Upper lobe of right lung (tissue), 1 donor: Measurements from ENCODE around the gene KCNC2. TPM values are rescaled to one million over a fixed set of nuclear protein-coding genes. Genes with fewer than 3 reads are reported as not detected.

ENCODE experiments used
- ATAC-seq: fragments of 200-7000 bp; cut with Tn5 transposase; one replicate; pipeline ENCODE4 v1.9.1; 2020; ENCODE audit warnings: mild to moderate bottlenecking, moderate library complexity
- DNase-seq: peaks from one replicate; pipeline ENCODE4 v3.0.0-alpha.2; 2020
- H3K27ac ChIP-seq: fragments of 200-600 bp; one replicate; pipeline ENCODE4 v1.8.0; 2022
- H3K27me3 ChIP-seq: fragments of 200-600 bp; one replicate; pipeline ENCODE4 v1.8.0; 2022; ENCODE audit warnings: mild to moderate bottlenecking
- H3K36me3 ChIP-seq: fragments of 200-600 bp; one replicate; pipeline ENCODE4 v1.8.0; 2022
- H3K4me1 ChIP-seq: fragments of 200-600 bp; one replicate; pipeline ENCODE4 v1.8.0; 2022
- H3K4me3 ChIP-seq: fragments of 200-600 bp; one replicate; pipeline ENCODE4 v1.8.0; 2022; ENCODE audit warnings: mild to moderate bottlenecking
- H3K9me3 ChIP-seq: fragments of 200-600 bp; one replicate; pipeline ENCODE4 v1.8.0; 2022
- intact Hi-C: fragments of 100-400 bp; cut with DNase I; formaldehyde crosslinking; loops from one replicate; pipeline ENCODE4 v1.11.0; 2022
- total RNA-seq: library from RNA; stranded (reverse); fragmentation: NEBNext Ultra II Directional; extraction: Animal tissue kit (Norgen Biotek cat#: 25700); gene quantifications from one replicate; pipeline ENCODE4 v1.2.1, GENCODE V29; 2021
- TF ChIP-seq, protein P1 (sequence below): fragments of 200-600 bp; IDR thresholded peaks from one replicate; pipeline ENCODE4 v1.8.0; 2022; ENCODE audit warnings: antibody characterized with exemption
- donor health status: DM: no; HTN: yes; CAD: no; lungs with severe emphysema.

Gene KCNC2
- total RNA-seq, 1 donor from 2014 or later, result not detected

DNA sequence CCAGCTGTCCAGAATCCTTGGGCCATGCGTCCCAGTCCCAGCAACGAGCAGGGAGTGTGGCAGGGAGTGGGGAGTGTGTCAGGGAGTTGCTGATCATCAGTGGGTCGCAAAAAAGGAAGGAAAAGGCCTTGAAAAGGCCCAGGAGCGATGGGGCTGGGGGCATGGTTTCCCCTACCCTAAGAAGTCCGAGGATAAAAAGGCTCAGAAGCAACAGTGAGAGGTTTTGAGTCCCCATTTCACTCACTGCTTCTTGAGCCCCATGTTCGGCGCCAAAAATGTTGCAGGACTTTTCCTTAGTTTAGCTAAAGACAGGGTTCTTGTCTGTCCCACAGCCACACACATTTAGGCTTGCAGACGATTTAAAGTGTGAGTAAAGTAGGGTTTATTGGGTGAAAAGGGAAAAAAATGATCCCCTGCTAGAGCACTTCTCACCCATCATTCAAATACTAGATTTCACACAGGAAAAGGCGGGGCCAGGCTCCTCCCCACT lies 189.5 kb downstream of the KCNC2 start:
- peaks cover 33% of the 10 kb centered on the region for H3K9me3 ChIP-seq

DNA sequence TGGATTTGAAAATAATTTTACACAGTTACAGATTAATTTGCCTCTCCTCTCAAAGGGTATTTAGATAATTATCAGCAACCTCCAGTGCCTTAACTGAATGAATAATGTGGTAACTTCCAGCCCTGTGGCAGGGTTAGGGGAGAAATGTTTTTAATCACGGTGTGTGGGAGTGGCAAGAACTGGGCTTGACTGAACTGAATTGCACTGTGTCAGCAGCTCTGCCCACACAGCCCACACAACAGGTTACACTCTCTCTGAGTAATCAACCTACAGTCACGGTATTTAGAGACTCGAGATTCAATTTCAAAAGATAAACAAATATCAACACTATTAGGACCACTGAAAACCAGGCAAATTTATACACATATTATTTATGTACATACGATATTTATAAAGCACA lies 198.5 kb downstream of the KCNC2 start:
- intact Hi-C loops, result no loop called here
- Histone ChIP-seq H3K4me1 (no peaks in the 10 kb centered on the region), H3K27ac (no peak overlapping the region), H3K27me3 (no peaks in the 10 kb centered on the region), H3K36me3 (no peaks in the 10 kb centered on the region), H3K4me3 (no peak overlapping the region), H3K9me3 (no peaks in the 10 kb centered on the region)
- DNase-seq (no peak), ATAC-seq (no peak)
- TF ChIP-seq, protein P1, sequence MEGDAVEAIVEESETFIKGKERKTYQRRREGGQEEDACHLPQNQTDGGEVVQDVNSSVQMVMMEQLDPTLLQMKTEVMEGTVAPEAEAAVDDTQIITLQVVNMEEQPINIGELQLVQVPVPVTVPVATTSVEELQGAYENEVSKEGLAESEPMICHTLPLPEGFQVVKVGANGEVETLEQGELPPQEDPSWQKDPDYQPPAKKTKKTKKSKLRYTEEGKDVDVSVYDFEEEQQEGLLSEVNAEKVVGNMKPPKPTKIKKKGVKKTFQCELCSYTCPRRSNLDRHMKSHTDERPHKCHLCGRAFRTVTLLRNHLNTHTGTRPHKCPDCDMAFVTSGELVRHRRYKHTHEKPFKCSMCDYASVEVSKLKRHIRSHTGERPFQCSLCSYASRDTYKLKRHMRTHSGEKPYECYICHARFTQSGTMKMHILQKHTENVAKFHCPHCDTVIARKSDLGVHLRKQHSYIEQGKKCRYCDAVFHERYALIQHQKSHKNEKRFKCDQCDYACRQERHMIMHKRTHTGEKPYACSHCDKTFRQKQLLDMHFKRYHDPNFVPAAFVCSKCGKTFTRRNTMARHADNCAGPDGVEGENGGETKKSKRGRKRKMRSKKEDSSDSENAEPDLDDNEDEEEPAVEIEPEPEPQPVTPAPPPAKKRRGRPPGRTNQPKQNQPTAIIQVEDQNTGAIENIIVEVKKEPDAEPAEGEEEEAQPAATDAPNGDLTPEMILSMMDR, result no peak

More for the DNA sequence above, 189.5 kb downstream of the KCNC2 start:
- Histone ChIP-seq H3K4me1 (no peaks in the 10 kb centered on the region), H3K4me3 (no peak overlapping the region), H3K36me3 (no peaks in the 10 kb centered on the region), H3K27ac (no peak overlapping the region), H3K27me3 (no peaks in the 10 kb centered on the region)
- intact Hi-C loops, result no loop called here
- TF ChIP-seq, protein P1, result no peak
- no peak for DNase-seq
- no peak for ATAC-seq

DNA sequence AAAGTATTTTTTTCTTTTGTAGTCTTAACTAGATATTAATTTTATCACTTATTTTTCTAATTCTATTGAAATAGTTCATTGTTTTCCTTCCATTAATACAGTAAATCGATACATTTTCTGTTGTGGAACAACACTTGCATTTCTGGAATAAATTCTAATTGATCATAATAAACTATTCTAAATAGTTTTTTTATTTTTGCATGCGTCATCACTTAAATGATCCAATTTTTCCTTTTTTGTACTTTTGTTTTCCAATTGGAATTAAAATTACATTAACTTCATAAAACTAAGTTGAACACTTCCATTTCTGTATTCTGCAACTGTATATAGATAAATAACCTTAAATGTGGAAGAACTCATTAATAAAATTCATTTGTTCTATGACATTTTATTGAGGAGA lies 202.5 kb downstream of the KCNC2 start:
- Histone ChIP-seq H3K4me3 (no peak overlapping the region), H3K27ac (no peak overlapping the region), H3K27me3 (no peaks in the 10 kb centered on the region), H3K4me1 (no peaks in the 10 kb centered on the region), H3K36me3 (no peaks in the 10 kb centered on the region), H3K9me3 (no peaks in the 10 kb centered on the region)
- ATAC-seq, result no peak
- no peak for DNase-seq
- intact Hi-C loops, result no loop called here
- TF ChIP-seq, protein P1, result no peak

DNA sequence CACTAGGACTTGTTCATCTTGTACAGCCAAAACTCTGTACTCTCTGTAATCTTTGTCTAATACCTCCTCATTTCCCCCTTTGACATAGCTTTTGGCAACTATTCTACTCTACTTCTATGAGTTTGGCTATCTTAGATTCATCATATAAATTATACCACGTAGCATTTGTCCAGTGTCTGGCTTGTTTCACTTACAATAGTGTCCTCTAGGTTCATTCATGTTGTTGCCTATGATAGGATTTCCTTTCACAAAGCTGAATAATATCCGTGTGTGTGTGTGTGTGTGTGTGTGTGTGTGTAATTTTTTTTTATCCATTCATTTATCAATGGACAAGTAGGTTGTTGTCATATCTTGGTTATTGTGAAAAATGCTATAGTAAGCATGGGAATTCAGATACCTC lies 209.5 kb downstream of the KCNC2 start:
- intact Hi-C loops, result no loop called here
- Histone ChIP-seq H3K4me3 (no peak overlapping the region), H3K36me3 (no peaks in the 10 kb centered on the region), H3K4me1 (no peaks in the 10 kb centered on the region), H3K9me3 (no peaks in the 10 kb centered on the region), H3K27me3 (no peaks in the 10 kb centered on the region), H3K27ac (no peak overlapping the region)
- ATAC-seq (no peak), DNase-seq (no peak)
- TF ChIP-seq, protein P1, result no peak

DNA sequence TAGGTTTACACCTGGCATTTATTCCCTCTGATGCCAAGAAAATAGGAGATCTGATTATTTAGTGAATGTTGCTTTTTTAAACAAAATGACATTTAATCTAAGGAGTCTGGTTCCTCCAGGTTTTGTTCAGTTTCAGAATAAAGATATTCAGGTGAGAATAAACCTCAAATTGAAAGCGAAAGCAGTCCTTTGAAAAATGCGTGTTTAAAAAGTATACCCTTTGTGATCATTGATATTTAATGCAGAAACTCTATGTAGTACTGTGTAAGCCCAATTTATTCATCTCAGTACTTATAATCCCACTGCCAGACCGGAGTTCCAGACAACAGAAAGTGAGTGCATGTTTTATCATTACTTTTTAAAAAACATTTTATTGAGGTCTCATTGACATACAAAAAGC lies 210.2 kb downstream of the KCNC2 start:
- ATAC-seq (no peak), DNase-seq (no peak)
- TF ChIP-seq, protein P1, result no peak
- intact Hi-C loops, result no loop called here
- Histone ChIP-seq H3K27me3 (no peaks in the 10 kb centered on the region), H3K27ac (no peak overlapping the region), H3K4me3 (no peak overlapping the region), H3K4me1 (no peaks in the 10 kb centered on the region), H3K9me3 (no peaks in the 10 kb centered on the region), H3K36me3 (no peaks in the 10 kb centered on the region)

Other genes starting within 250 kb of the KCNC2 start
- 9.0 TPM for gene CAPS2, start 120.5 kb upstream of the KCNC2 start, total RNA-seq
- gene GLIPR1L1, start 124.8 kb upstream of the KCNC2 start, total RNA-seq, result not detected
- gene GLIPR1L2, start 181.2 kb upstream of the KCNC2 start, total RNA-seq, result 1.1 TPM